Measurements from ENCODE around the gene RBM20.
"Not testable (repeated sequence)": the region's sequence is repeated elsewhere in the genome, so short reads cannot be mapped to it uniquely, and the experiment has no call there.

GRCh38 chr10:110639046-110639445 is 5.1 kb upstream of the RBM20 start:
- TF ChIP-seq EZH2 (conservative IDR thresholded peaks at IDR 0.05; ENCODE audit: low read depth, low read length); POLR2AphosphoS5 (IDR thresholded peaks at IDR 0.05; ENCODE audit: low read depth, low read length); ZSCAN31 (CRISPR knock-in tag; IDR thresholded peaks at IDR 0.05; ENCODE audit: low read depth); AGO2 (optimal IDR thresholded peaks at IDR 0.05; ENCODE audit: low read depth, low read length); BRCA1 (CRISPR knock-in tag; IDR thresholded peaks at IDR 0.05): not testable (repeated sequence)
- TF ChIP-seq, protein P1, sequence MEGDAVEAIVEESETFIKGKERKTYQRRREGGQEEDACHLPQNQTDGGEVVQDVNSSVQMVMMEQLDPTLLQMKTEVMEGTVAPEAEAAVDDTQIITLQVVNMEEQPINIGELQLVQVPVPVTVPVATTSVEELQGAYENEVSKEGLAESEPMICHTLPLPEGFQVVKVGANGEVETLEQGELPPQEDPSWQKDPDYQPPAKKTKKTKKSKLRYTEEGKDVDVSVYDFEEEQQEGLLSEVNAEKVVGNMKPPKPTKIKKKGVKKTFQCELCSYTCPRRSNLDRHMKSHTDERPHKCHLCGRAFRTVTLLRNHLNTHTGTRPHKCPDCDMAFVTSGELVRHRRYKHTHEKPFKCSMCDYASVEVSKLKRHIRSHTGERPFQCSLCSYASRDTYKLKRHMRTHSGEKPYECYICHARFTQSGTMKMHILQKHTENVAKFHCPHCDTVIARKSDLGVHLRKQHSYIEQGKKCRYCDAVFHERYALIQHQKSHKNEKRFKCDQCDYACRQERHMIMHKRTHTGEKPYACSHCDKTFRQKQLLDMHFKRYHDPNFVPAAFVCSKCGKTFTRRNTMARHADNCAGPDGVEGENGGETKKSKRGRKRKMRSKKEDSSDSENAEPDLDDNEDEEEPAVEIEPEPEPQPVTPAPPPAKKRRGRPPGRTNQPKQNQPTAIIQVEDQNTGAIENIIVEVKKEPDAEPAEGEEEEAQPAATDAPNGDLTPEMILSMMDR (CRISPR knock-in tag; IDR thresholded peaks at IDR 0.05), result not testable (repeated sequence)
- TF ChIP-seq, protein P2, sequence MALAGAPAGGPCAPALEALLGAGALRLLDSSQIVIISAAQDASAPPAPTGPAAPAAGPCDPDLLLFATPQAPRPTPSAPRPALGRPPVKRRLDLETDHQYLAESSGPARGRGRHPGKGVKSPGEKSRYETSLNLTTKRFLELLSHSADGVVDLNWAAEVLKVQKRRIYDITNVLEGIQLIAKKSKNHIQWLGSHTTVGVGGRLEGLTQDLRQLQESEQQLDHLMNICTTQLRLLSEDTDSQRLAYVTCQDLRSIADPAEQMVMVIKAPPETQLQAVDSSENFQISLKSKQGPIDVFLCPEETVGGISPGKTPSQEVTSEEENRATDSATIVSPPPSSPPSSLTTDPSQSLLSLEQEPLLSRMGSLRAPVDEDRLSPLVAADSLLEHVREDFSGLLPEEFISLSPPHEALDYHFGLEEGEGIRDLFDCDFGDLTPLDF (CRISPR knock-in tag; IDR thresholded peaks at IDR 0.05), result not testable (repeated sequence)
